PFSK-1 (cell line): ENCODE results near the gene JUNB.

Experiments used
- POLR2AphosphoS5 ChIP-seq: IDR thresholded peaks from 2 replicates; pipeline ENCODE4 v1.6.1; 2012; ENCODE audit warnings: low read depth, mild to moderate bottlenecking, control low read depth, low read length, moderate library complexity
- SIN3A ChIP-seq: IDR thresholded peaks from 2 replicates; pipeline ENCODE4 v1.6.1; 2012; ENCODE audit warnings: mild to moderate bottlenecking, low read length, moderate library complexity, borderline replicate concordance; ENCODE audit not compliant: insufficient read depth
- TF ChIP-seq, protein P1 (sequence below), 2 experiments: IDR thresholded peaks; 2 replicates each; pipeline versions ENCODE4 v1.6.1 to v1.8.0; 2011 to 2012; ENCODE audit warnings: low read depth in 2 of 2, low read length in 2 of 2, control low read depth in 1 of 2, inconsistent platforms in 1 of 2, mild to moderate bottlenecking in 1 of 2, moderate library complexity in 1 of 2; ENCODE audit not compliant: insufficient read depth in 1 of 2

DNA sequence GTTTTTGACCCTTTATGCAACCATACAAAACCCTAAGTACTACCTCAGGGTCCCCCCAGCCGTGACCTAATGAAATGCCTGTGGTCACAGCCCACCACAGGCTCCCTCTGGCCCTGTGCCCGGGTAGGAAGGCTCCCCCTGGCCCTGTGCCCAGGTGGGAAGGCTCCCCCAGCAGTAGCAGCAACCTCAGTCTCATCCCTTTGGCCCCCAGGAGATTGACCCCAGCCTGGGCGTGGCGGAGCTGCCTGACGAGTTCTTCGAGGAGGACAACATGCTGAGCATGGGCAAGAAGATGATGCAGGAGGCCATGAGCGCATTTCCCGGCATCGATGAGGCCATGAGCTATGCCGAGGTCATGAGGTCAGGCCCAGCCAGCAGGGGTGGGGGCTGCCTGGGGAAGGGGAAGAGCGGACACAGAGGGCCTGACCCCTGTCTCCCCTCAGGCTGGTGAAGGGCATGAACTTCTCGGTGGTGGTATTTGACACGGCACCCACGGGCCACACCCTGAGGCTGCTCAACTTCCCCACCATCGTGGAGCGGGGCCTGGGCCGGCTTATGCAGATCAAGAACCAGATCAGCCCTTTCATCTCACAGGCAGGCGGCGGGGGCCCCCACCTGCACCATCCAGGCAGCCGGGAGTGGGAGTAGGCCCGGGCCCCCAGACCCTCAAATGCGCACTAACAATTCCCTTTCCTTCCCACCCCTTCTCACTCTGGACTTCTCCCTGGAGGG is 46.0 kb upstream of the JUNB start:
- TF ChIP-seq, protein P1, sequence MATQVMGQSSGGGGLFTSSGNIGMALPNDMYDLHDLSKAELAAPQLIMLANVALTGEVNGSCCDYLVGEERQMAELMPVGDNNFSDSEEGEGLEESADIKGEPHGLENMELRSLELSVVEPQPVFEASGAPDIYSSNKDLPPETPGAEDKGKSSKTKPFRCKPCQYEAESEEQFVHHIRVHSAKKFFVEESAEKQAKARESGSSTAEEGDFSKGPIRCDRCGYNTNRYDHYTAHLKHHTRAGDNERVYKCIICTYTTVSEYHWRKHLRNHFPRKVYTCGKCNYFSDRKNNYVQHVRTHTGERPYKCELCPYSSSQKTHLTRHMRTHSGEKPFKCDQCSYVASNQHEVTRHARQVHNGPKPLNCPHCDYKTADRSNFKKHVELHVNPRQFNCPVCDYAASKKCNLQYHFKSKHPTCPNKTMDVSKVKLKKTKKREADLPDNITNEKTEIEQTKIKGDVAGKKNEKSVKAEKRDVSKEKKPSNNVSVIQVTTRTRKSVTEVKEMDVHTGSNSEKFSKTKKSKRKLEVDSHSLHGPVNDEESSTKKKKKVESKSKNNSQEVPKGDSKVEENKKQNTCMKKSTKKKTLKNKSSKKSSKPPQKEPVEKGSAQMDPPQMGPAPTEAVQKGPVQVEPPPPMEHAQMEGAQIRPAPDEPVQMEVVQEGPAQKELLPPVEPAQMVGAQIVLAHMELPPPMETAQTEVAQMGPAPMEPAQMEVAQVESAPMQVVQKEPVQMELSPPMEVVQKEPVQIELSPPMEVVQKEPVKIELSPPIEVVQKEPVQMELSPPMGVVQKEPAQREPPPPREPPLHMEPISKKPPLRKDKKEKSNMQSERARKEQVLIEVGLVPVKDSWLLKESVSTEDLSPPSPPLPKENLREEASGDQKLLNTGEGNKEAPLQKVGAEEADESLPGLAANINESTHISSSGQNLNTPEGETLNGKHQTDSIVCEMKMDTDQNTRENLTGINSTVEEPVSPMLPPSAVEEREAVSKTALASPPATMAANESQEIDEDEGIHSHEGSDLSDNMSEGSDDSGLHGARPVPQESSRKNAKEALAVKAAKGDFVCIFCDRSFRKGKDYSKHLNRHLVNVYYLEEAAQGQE (IDR thresholded peaks at IDR 0.05; ENCODE audit: insufficient read depth in 1 of 2, low read depth in 2 of 2, low read length in 2 of 2), result no peak
- TF ChIP-seq POLR2AphosphoS5 (no peak), SIN3A (no peak)
